Fibroblast of lung (primary cell): Measurements from ENCODE around the gene SDK1.

Experiments
- EZH2 ChIP-seq: IDR thresholded peaks from 2 replicates; pipeline ENCODE4 v1.5.1; 2012; ENCODE audit warnings: low read length, control low read depth, mild to moderate bottlenecking; ENCODE audit errors: missing control alignments
- TF ChIP-seq, protein P1 (sequence below), 2 donors: IDR thresholded peaks in 1 of 2; conservative IDR thresholded peaks in 1 of 2; 1 replicate in 1 of 2; 2 replicates in 1 of 2; pipeline ENCODE4 v1.5.1; 2011 to 2012; ENCODE audit warnings: low read length in 2 of 2, control low read depth in 1 of 2, inconsistent platforms in 1 of 2, low read depth in 1 of 2, mild to moderate bottlenecking in 1 of 2

DNA sequence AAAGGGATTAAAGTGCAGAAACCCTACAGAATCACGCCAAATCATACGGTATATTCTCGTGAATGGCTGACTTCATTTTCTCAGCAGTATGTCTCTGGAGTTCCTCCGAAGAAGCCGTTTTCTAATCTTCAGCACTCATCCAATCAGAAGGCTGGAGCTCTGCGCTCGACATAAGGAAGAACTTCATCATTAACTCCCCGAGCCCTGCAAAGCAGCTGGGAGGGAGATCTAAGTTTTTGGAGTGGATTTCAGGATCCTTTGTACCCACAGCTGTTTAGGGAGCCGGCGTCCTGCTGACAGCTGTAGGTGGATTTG is 40.7 kb upstream of the SDK1 start:
- TF ChIP-seq, protein P1, sequence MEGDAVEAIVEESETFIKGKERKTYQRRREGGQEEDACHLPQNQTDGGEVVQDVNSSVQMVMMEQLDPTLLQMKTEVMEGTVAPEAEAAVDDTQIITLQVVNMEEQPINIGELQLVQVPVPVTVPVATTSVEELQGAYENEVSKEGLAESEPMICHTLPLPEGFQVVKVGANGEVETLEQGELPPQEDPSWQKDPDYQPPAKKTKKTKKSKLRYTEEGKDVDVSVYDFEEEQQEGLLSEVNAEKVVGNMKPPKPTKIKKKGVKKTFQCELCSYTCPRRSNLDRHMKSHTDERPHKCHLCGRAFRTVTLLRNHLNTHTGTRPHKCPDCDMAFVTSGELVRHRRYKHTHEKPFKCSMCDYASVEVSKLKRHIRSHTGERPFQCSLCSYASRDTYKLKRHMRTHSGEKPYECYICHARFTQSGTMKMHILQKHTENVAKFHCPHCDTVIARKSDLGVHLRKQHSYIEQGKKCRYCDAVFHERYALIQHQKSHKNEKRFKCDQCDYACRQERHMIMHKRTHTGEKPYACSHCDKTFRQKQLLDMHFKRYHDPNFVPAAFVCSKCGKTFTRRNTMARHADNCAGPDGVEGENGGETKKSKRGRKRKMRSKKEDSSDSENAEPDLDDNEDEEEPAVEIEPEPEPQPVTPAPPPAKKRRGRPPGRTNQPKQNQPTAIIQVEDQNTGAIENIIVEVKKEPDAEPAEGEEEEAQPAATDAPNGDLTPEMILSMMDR (conservative IDR thresholded peaks at IDR 0.05 in 1 of 2, IDR thresholded peaks at IDR 0.05 in 1 of 2; ENCODE audit: low read depth in 1 of 2, low read length in 2 of 2) = no peak
- TF ChIP-seq EZH2 = no peak
